Stimulated activated CD4-positive, alpha-beta T cell treated with anti-CD3 and anti-CD28 coated beads, Interleukin-12 subunit alpha, Interleukin-12 subunit beta, amount 100 ng/mL, for 24 hours (primary cell): ENCODE results near the gene ZCCHC14.
A peak's percentile ranks its signal among the peaks of the same experiment; 100 is the strongest.
"Not testable (repeated sequence)": the region's sequence is repeated elsewhere in the genome, so short reads cannot be mapped to it uniquely, and the experiment has no call there.

Experiments used
- DNase-seq, 2 experiments: peaks; one replicate each; pipeline ENCODE4 v3.0.0-alpha.2; 2020; ENCODE audit warnings: low read depth in 2 of 2

ZCCHC14 gene

GRCh38 chr16:87410530-87410929 lies 82.3 kb downstream of the ZCCHC14 start:
- DNase-seq: no peak

GRCh38 chr16:87409781-87410180 lies 83.0 kb downstream of the ZCCHC14 start:
- no peak for DNase-seq

- DNase-seq: no peak
Measured at GRCh38 chr16:87409153-87409552, 83.7 kb downstream of the ZCCHC14 start.

DNA sequence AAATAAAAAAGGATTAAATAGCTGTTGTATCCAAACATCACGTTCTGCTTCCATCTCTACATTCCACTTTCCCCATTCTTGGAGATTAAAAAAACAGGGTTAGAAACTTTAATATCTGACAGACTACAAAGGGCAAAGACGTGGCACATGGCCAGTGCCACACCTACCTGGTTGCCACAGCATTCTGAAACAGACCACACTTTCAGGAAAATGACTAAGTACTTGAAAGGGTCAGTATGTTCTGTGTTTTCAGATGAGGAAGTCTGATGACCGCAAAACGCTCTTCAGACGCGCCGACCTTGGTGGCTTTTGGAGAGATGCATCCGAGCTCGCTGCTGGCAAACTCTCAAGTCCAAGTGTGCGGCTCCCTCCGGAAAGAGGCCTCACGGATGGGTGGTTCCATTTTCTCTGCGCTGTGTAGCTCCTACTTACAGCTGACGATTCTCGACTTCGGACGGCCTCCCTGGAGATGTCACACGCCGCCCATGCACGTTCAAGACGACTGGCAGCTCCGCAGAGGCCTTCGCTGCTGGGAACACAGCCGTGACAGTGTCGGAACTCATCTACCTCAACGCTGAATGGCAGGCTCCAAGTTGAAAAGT lies 85.2 kb downstream of the ZCCHC14 start:
- DNase-seq: no peak

- no peak for DNase-seq
Measured at GRCh38 chr16:87406495-87407088, 86.2 kb downstream of the ZCCHC14 start.

GRCh38 chr16:87404764-87405625 lies 87.8 kb downstream of the ZCCHC14 start:
- DNase-seq: no peak

GRCh38 chr16:87395181-87395842 lies 97.5 kb downstream of the ZCCHC14 start:
- no peak for DNase-seq

GRCh38 chr16:87393680-87394055 lies 99.2 kb downstream of the ZCCHC14 start:
- no peak for DNase-seq

DNA sequence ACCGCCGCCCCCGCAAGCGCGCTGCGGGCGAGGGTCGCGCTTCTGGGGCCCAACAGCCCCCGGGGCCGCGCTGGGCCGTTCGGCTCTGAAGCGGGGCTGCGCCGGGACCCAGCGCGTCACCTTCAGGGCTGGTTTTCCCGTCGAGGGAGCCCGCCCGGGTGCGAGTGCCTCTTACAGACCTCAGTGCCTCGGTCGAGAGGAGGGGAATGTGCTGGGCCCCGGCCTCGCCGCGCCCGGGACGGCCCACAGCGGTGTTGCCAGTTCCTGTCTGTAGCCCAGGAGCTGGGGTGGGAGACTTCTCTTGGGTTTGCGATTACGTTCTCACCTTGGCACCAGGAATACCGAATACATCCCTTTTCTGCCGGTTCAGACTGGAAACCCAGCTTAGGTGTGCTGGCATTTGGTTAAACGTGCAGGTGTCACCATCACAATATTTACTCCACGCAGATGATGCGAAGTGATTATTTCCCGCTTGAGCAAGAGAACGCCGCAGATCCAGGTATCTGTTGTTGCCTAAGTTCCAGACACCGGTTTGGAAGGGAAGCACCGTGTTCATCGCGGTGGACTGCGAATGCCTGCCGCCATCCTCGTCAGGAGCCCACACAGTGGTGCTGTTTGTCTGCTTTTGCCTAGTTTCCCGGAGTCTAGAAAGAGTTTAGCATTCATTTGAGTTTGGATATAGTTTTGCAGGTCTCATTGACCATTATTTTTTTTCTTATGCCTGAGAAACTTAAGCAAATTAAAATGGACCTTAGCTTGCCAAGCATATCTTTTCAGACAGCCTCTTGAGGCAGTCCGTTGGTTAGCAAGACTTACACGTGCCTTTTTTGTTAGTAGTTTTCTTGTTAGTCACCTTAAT lies 99.8 kb downstream of the ZCCHC14 start:
- peak in 1 of 2 experiments; percentile 29 for DNase-seq

- peak; percentile 96 to 97 for DNase-seq
Measured at GRCh38 chr16:87391950-87392820, 100.6 kb downstream of the ZCCHC14 start, which contains the start of gene MAP1LC3B. Gene MAP1LC3B (plus strand): TSS chr16:87392336. CDS start chr16:87392428, 92 bp downstream.

- no peak for DNase-seq
Measured at GRCh38 chr16:87391324-87391949, 101.4 kb downstream of the ZCCHC14 start.

DNA sequence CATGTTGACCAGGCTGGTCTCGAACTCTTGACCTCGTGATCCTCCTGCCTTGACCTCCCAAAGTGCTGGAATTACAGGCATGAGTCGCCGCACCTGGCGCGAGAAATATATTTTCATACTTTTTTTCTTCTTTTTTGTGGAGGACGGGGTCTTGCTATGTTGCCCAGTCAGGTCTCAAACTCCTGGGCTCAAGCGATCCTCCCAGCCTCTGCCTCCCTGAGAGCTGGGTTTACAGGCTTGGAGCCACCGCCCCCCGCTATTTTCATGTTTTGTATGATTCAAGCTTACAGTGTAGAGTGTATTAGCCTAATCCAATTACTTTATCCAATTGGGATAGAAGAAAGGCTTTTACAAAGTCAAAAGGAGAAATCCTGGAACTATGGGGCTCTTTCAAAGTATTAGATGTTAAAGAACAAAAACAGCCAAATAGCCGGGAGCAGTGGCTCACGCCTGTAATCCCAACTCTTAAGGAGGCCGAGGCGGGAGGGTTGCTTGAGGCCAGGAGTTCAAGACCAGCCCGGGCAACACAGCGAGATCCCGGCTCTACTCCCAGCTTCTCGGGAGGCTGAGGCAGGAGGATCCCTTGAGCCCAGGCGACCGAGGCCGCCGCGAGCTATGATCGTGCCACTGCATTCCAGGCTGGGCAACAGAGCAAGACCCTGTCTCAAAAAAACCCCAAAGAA lies 102.0 kb downstream of the ZCCHC14 start:
- DNase-seq: no peak

GRCh38 chr16:87389914-87390313 lies 102.9 kb downstream of the ZCCHC14 start:
- not testable (repeated sequence) for DNase-seq

DNA sequence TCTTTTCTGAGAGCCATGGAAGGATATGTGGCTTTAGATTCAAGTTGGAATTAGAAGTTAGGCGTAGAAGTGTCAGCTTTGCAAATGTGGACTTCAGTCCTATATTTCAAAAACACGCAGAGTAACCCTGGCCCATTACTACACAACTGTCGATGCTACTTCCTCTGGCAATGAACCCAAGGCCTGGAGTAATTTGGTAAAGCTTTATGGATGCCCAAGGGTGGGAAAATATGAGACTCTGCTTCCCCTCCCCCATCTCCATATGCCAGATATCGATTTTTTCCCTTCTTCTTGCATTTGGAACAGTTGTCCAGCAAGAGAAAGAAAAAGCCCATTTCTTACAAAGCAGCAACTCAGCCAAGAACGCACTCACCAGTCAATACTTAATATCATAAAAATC lies 103.6 kb downstream of the ZCCHC14 start:
- no peak for DNase-seq

DNA sequence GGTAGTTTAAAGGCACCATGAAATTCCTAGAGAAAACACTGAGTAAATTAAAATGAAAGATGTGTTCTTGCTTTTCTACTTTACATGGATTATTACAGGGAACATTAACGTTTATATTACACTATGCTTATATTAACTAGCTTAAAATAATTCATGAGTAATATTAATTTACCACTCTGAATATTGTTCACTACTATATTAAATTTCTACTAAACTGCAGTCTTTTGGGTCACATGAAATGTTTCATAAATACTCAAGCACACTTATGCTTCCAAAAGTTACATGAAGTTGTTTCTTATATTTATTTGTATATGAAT lies 104.0 kb downstream of the ZCCHC14 start:
- no peak for DNase-seq

DNA sequence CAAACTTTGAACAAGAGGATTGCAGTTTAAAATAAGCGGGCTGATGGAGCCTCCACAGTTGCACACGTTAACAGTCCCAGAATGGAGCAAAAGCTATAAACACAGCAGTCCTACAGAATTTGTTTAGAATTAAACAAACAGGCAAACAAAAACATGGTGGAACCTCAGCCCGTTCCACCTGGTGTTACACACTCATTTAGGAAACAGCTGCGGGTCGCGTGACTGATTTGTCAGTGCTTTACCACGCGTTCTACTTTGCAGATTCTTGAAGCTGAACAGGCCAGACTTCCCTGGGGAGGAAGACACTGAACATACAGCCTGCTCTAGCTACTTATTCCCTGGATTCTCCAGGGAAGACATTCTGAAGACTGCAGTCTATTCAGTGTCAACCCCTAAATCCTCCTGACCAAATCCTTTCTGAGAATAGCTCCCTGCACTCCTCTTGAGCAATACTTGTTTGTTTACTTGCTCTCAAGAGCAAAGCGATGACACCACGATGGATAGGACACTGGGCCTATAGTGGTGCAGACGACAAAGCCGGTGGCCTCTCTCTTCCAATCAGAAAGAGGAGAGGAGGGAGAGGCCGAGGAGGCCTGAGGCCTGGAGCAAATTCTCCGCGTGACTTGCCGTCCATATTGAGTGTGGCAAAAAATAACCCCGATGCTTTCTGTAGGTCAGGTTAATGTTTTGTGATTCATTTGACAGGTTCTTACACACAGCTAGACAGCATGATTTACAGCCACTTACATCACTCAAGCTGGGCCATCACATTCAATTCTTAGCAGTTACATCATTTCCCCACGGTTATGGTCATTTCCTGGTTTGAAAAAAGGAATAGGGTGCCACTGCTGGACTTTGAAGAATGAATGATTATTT lies 104.6 kb downstream of the ZCCHC14 start:
- peak; percentile 65 to 75 for DNase-seq

DNA sequence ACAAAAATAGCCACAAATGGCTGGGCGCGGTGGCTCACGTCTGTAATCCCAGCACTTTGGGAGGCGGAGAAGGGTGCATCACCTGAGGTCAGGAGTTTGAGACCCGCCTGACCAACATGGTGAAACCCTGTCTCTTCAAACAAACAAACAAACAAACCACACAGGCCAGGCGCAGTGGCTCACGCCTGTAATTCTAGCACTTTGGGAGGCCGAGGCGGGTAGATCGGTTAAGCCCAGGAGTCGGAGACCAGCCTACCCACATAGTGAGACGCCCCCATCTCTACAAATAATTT lies 108.0 kb downstream of the ZCCHC14 start:
- not testable (repeated sequence) for DNase-seq

GRCh38 chr16:87384162-87384874 lies 108.5 kb downstream of the ZCCHC14 start:
- no peak for DNase-seq
